AG04449 (cell line): ENCODE data around the gene SCAMP5.

Source experiments
- CTCF ChIA-PET: fragments of 350-600 bp; formaldehyde crosslinking; extraction: SDS; loops from one replicate; lab custom pipeline; 2021; ENCODE audit warnings: antibody characterized with exemption; lab: Yijun Ruan, JAX
- POLR2A ChIA-PET: fragments of 400-600, 350-600 bp; formaldehyde crosslinking; extraction: SDS; loops from one replicate; lab custom pipeline; 2020; ENCODE audit warnings: antibody characterized with exemption, inconsistent platforms; lab: Yijun Ruan, JAX
- DNase-seq: peaks from one replicate; pipeline ENCODE4 v3.0.0-alpha.2; 2010; ENCODE audit warnings: low read depth, low spot score
- H3K4me3 ChIP-seq: 2 replicates; pipeline ENCODE4 v1.5.1; 2011; ENCODE audit warnings: low read depth, mild to moderate bottlenecking, control low read depth, low read length
- CTCF ChIP-seq: IDR thresholded peaks from one replicate; pipeline ENCODE4 v1.5.1; 2011; ENCODE audit warnings: mild to moderate bottlenecking, moderate library complexity, low read length, control low read depth, inconsistent platforms; ENCODE audit not compliant: insufficient read depth; ENCODE audit errors: missing control alignments

SCAMP5 gene

GRCh38 chr15:75052972-75053747 is 57.8 kb downstream of the SCAMP5 start:
- no peak overlapping the region for H3K4me3 ChIP-seq
- no peak for TF ChIP-seq CTCF
- ChIA-PET CTCF (no interaction called here), POLR2A (interaction anchor here (1.2 kb wide), 1 partner anchor 9 kb away, joined by 4 read pairs; no protein-coding TSS in a partner anchor)
- no peak for DNase-seq

- no peak for TF ChIP-seq CTCF
Measured at GRCh38 chr15:75053748-75054125, 58.4 kb downstream of the SCAMP5 start.

GRCh38 chr15:75054172-75054897 is 59.0 kb downstream of the SCAMP5 start:
- TF ChIP-seq CTCF, result no peak
- ChIA-PET CTCF (no interaction called here), POLR2A (no interaction called here)
- DNase-seq, result no peak
- H3K4me3 ChIP-seq, result no peak overlapping the region

More at GRCh38 chr15:75053748-75054125, 58.4 kb downstream of the SCAMP5 start:
- no peak for DNase-seq
- H3K4me3 ChIP-seq, result no peak overlapping the region
- ChIA-PET CTCF (no interaction called here), POLR2A (interaction anchor here (1.2 kb wide), 1 partner anchor 10 kb away, joined by 4 read pairs; no protein-coding TSS in a partner anchor)

- ChIA-PET POLR2A (no interaction called here), CTCF (no interaction called here)
- DNase-seq, result no peak
- no peak for TF ChIP-seq CTCF
- no peak overlapping the region for H3K4me3 ChIP-seq
Measured at GRCh38 chr15:75056036-75056435, 60.7 kb downstream of the SCAMP5 start.

- ChIA-PET POLR2A (interaction anchor here (0.6 kb wide), 1 partner anchor 13 kb away, joined by 4 read pairs; no protein-coding TSS in a partner anchor), CTCF (interaction anchor here (0.7 kb wide), 1 partner anchor 143 kb away, joined by 3 read pairs; no protein-coding TSS in a partner anchor)
- TF ChIP-seq CTCF, result no peak
- no peak for DNase-seq
- H3K4me3 ChIP-seq, result no peak overlapping the region
Measured at GRCh38 chr15:75058127-75058905, 63.0 kb downstream of the SCAMP5 start.
